IMR-90 (cell line): ENCODE results near the gene RIMS4. TPM values are rescaled to one million over a fixed set of nuclear protein-coding genes. Genes with fewer than 3 reads are reported as not detected.
A peak's percentile ranks its signal among the peaks of the same experiment; 100 is the strongest.

Source experiments
- ATAC-seq: fragments of 200-7000 bp; cut with Tn5 transposase; 2 replicates; pipeline ENCODE4 v1.9.1; 2020; ENCODE audit warnings: low read depth, mild to moderate bottlenecking, moderate library complexity
- BruUV-seq: library from RNA; stranded (reverse); fragments of 400-500 nt; replicated peaks from 2 replicates; lab custom pipeline; 2021; lab: Mats Ljungman, UMichigan
- CTCF ChIA-PET: fragments of 300-600 bp; formaldehyde crosslinking; extraction: SDS; loops from one replicate; lab custom pipeline; 2021; ENCODE audit warnings: antibody characterized with exemption; lab: Yijun Ruan, JAX
- POLR2A ChIA-PET: fragments of 300-600 bp; sonication (Branson Sonifier 250); formaldehyde crosslinking; loops from one replicate; lab custom pipeline; 2022; ENCODE audit warnings: antibody characterized with exemption; ENCODE audit not compliant: unreplicated experiment; lab: Charles Lee
- DNase-seq: peaks from one replicate; pipeline ENCODE4 v3.0.0; 2013
- H2AFZ ChIP-seq: replicated peaks from 2 replicates; pipeline ENCODE3; 2013; ENCODE audit warnings: low read length, mild to moderate bottlenecking; ENCODE audit not compliant: poor library complexity
- H2AK5ac ChIP-seq: 2 replicates; pipeline ENCODE4 v1.6.1; 2013; ENCODE audit warnings: low read depth, low read length, inconsistent platforms
- H2AK9ac ChIP-seq: replicated peaks from 2 replicates; pipeline ENCODE3; 2013; ENCODE audit warnings: mild to moderate bottlenecking, low read depth, low read length, moderate library complexity; ENCODE audit not compliant: poor library complexity
- H2BK120ac ChIP-seq: 2 replicates; pipeline ENCODE4 v1.6.1; 2013; ENCODE audit warnings: low read depth, low read length, inconsistent platforms
- H2BK15ac ChIP-seq: 3 replicates; pipeline ENCODE4 v1.6.1; 2013; ENCODE audit warnings: low read depth, low read length, inconsistent platforms
- H2BK20ac ChIP-seq: 2 replicates; pipeline ENCODE4 v1.6.1; 2013; ENCODE audit warnings: low read depth, mild to moderate bottlenecking, inconsistent platforms, low read length, moderate library complexity
- H2BK5ac ChIP-seq: 2 replicates; pipeline ENCODE4 v1.6.1; 2013; ENCODE audit warnings: mild to moderate bottlenecking, low read depth, low read length, inconsistent platforms; ENCODE audit not compliant: poor library complexity, severe bottlenecking
- H3K14ac ChIP-seq: replicated peaks from 2 replicates; pipeline ENCODE4 v1.6.1; 2013; ENCODE audit warnings: low read depth, low read length, inconsistent platforms
- H3K18ac ChIP-seq: 2 replicates; pipeline ENCODE4 v1.6.1; 2013; ENCODE audit warnings: low read depth, low read length, control low read depth
- H3K23ac ChIP-seq: 2 replicates; pipeline ENCODE4 v1.6.1; 2013; ENCODE audit warnings: low read depth, low read length, inconsistent platforms
- H3K27ac ChIP-seq: 2 replicates; pipeline ENCODE4 v1.5.1; 2013; ENCODE audit warnings: mild to moderate bottlenecking, control low read depth, low read length; ENCODE audit not compliant: insufficient read depth
- H3K27me3 ChIP-seq: 2 replicates; pipeline ENCODE4 v1.6.1; 2013; ENCODE audit warnings: low read length; ENCODE audit not compliant: control insufficient read depth, insufficient read depth
- H3K36me3 ChIP-seq: 2 replicates; pipeline ENCODE4 v1.6.1; 2013; ENCODE audit warnings: low read length, mixed read lengths; ENCODE audit not compliant: control insufficient read depth, insufficient read depth
- H3K4ac ChIP-seq: 2 replicates; pipeline ENCODE4 v1.6.1; 2013; ENCODE audit warnings: low read depth, low read length, inconsistent platforms
- H3K4me1 ChIP-seq: 2 replicates; pipeline ENCODE4 v1.6.1; 2013; ENCODE audit warnings: low read length, mixed read lengths; ENCODE audit not compliant: control insufficient read depth, insufficient read depth
- H3K4me2 ChIP-seq: 2 replicates; pipeline ENCODE4 v1.6.1; 2013; ENCODE audit warnings: low read depth, mild to moderate bottlenecking, control low read depth, low read length, moderate library complexity
- H3K4me3 ChIP-seq: 2 replicates; pipeline ENCODE4 v1.5.1; 2013; ENCODE audit warnings: low read depth, mild to moderate bottlenecking, control low read depth, low read length, moderate library complexity; ENCODE audit not compliant: insufficient read depth
- H3K56ac ChIP-seq: 2 replicates; pipeline ENCODE4 v1.6.1; 2013; ENCODE audit warnings: low read length, inconsistent platforms; ENCODE audit not compliant: insufficient read depth; ENCODE audit errors: extremely low read depth
- H3K79me1 ChIP-seq, 2 experiments: 2 replicates each; pipeline ENCODE4 v1.6.1; 2013; ENCODE audit warnings: low read length in 2 of 2, inconsistent platforms in 1 of 2, low read depth in 1 of 2
- H3K9ac ChIP-seq: 2 replicates; pipeline ENCODE4 v1.6.1; 2013; ENCODE audit warnings: low read depth, low read length, control low read depth
- H3K9me1 ChIP-seq: 2 replicates; pipeline ENCODE4 v1.6.1; 2013; ENCODE audit warnings: low read length, inconsistent platforms; ENCODE audit not compliant: insufficient read depth
- H3K9me3 ChIP-seq: 2 replicates; pipeline ENCODE4 v1.6.1; 2013; ENCODE audit warnings: low read length; ENCODE audit not compliant: control insufficient read depth, insufficient read depth
- H4K20me1 ChIP-seq: 2 replicates; pipeline ENCODE4 v1.6.1; 2013; ENCODE audit warnings: low read length, inconsistent platforms; ENCODE audit not compliant: insufficient read depth
- H4K5ac ChIP-seq: 2 replicates; pipeline ENCODE4 v1.6.1; 2013; ENCODE audit warnings: mild to moderate bottlenecking, low read depth, low read length, control low read depth
- H4K8ac ChIP-seq, 2 experiments: 2 replicates each; pipeline ENCODE4 v1.6.1; 2013; ENCODE audit warnings: low read depth in 2 of 2, low read length in 2 of 2, control low read depth in 1 of 2, inconsistent platforms in 1 of 2
- H4K91ac ChIP-seq: 2 replicates; pipeline ENCODE4 v1.6.1; 2013; ENCODE audit warnings: low read depth, low read length, inconsistent platforms; ENCODE audit not compliant: insufficient read depth
- CEBPB ChIP-seq: IDR thresholded peaks from 2 replicates; pipeline ENCODE4 v1.6.1; 2012; ENCODE audit warnings: low read depth, low read length, improper control_type of control experiment
- FOS ChIP-seq: fragments of 150-350 bp; IDR thresholded peaks from 2 replicates; pipeline ENCODE4 v1.6.1; 2016; ENCODE audit warnings: low read depth, low read length
- USF2 ChIP-seq: fragments of 150-350 bp; IDR thresholded peaks from 2 replicates; pipeline ENCODE4 v1.6.1; 2017; ENCODE audit warnings: mild to moderate bottlenecking, antibody characterized with exemption, low read length, low read depth
- WGBS, 2 experiments: methylation state at CpG; one replicate each; pipeline versions ENCODE4 v1.1.5 to v1.1.7; 2013; ENCODE audit warnings: missing lambda C conversion rate in 2 of 2; ENCODE audit not compliant: insufficient read length in 1 of 2; ENCODE audit errors: extremely low coverage in 2 of 2; 5-methylcytosine and 5-hydroxymethylcytosine counted together
- dilution Hi-C: fragments of 300-500 bp; cut with HindIII; formaldehyde crosslinking; loops from one replicate; pipeline ENCODE4 v1.14.3; 2018; ENCODE audit warnings: low sequenced_read_pairs; ENCODE audit not compliant: unreplicated experiment
- in situ Hi-C: fragments of 300-500 bp; cut with MboI; formaldehyde crosslinking; loops from 3 replicates; pipeline ENCODE4 v1.14.3; 2019; ENCODE audit warnings: low sequenced_read_pairs, inconsistent platforms, mixed read lengths
- intact Hi-C: fragments of 100-400 bp; cut with micrococcal nuclease; formaldehyde crosslinking; loops from 2 replicates; pipeline ENCODE4 v1.10.0; 2022
- polyA plus RNA-seq, 3 experiments: library from polyadenylated mRNA; depleted of rRNA; stranded (reverse); fragments of >200 nt; gene quantifications; 2 replicates each; pipeline ENCODE4 v1.2.3, GENCODE V29; 2012; ENCODE audit warnings: low replicate concordance in 1 of 3
- total RNA-seq: library from RNA; depleted of rRNA; stranded (reverse); fragments of >200 nt; gene quantifications from 2 replicates; pipeline ENCODE4 v1.2.3, GENCODE V29; 2012

RIMS4 gene
- total and polyA plus RNA-seq, 2 of the 4 experiments (the other 2 are of a cell fraction) = not detected

GRCh38 chr20:44736170-44737021, 74.0 kb downstream of the RIMS4 start:
- Histone ChIP-seq H2AK5ac (peak overlapping the region; percentile 43), H3K14ac (peak overlapping the region; percentile 55; the same call in 1 of the 2 replicates), H3K4me1 (peaks cover 6% of the 10 kb centered on the region; the same call in 1 of the 2 replicates), H4K91ac (peak overlapping the region; percentile 42; the same call in 1 of the 2 replicates), H4K8ac (peak overlapping the region; percentile 77 to 88), H3K23ac (no peak overlapping the region), H3K27ac (no peak overlapping the region), H3K9ac (no peak overlapping the region), H3K36me3 (no peaks in the 10 kb centered on the region), H2BK15ac (no peak overlapping the region), H2AFZ (peak overlapping the region; percentile 81), H2AK9ac (no peak overlapping the region), H4K5ac (peak overlapping the region; percentile 94), H2BK5ac (no peak overlapping the region), H3K9me1 (no peaks in the 10 kb centered on the region; the same call in 1 of the 2 replicates), H4K20me1 (no peaks in the 10 kb centered on the region), H3K9me3 (no peaks in the 10 kb centered on the region), H3K56ac (no peak overlapping the region), H2BK120ac (0 out of 2 replicates have a peak overlapping the region, but pooled peaks have one; percentile 17), H3K4me3 (no peak overlapping the region), H3K27me3 (peaks cover 10% of the 10 kb centered on the region), H3K18ac (peak overlapping the region; percentile 71), H3K4ac (peak overlapping the region; percentile 24; the same call in 1 of the 2 replicates), H2BK20ac (no peak overlapping the region), H3K4me2 (peak overlapping the region; percentile 19; the same call in 1 of the 2 replicates), H3K79me1 (no peaks in the 10 kb centered on the region)
- ChIA-PET CTCF (no interaction called here), POLR2A (no interaction called here)
- WGBS, 2 experiments = no CpG with 5 or more reads among the region's 6 CpGs
- ATAC-seq = peak; percentile 54
- in situ Hi-C loops = no loop called here
- DNase-seq = peak; percentile 74
- intact Hi-C loops = no loop called here
- BruUV-seq = no TSS peak
- TF ChIP-seq CEBPB (peak; percentile 71), FOS (no peak), USF2 (peak; percentile 93)
- dilution Hi-C loops = no loop called here
